Osteoblast (primary cell): Measurements from ENCODE around the gene ZSWIM6. TPM values are rescaled to one million over a fixed set of nuclear protein-coding genes. Genes with fewer than 3 reads are reported as not detected.

Source experiments
- DNase-seq: peaks from one replicate; pipeline ENCODE4 v3.0.0; 2011; ENCODE audit warnings: low spot score, mixed read lengths; ENCODE audit not compliant: insufficient read length; ENCODE audit errors: missing footprints
- H2AFZ ChIP-seq: 2 replicates; pipeline ENCODE4 v1.6.0; 2011; ENCODE audit warnings: mild to moderate bottlenecking, low read length
- H3K27ac ChIP-seq: 2 replicates; pipeline ENCODE4 v1.5.1; 2011; ENCODE audit warnings: mild to moderate bottlenecking, low read depth, low read length, moderate library complexity
- H3K27me3 ChIP-seq: 2 replicates; pipeline ENCODE4 v1.6.0; 2012; ENCODE audit warnings: mild to moderate bottlenecking, control low read depth, inconsistent platforms, low read length, moderate library complexity; ENCODE audit not compliant: insufficient read depth
- H3K36me3 ChIP-seq: 2 replicates; pipeline ENCODE4 v1.5.1; 2011; ENCODE audit warnings: mild to moderate bottlenecking, low read length, control low read depth, moderate library complexity; ENCODE audit not compliant: insufficient read depth
- H3K4me1 ChIP-seq: 2 replicates; pipeline ENCODE4 v1.5.1; 2011; ENCODE audit warnings: mild to moderate bottlenecking, low read length, control low read depth, moderate library complexity; ENCODE audit not compliant: insufficient read depth
- H3K4me2 ChIP-seq: 2 replicates; pipeline ENCODE4 v1.6.0; 2011; ENCODE audit warnings: mild to moderate bottlenecking, low read length; ENCODE audit not compliant: insufficient read depth
- H3K4me3 ChIP-seq: fragments of 200-600 bp; sonication (generic); 3 replicates; pipeline ENCODE4 v1.5.1; 2012; ENCODE audit warnings: mild to moderate bottlenecking, low read length, inconsistent platforms; ENCODE audit not compliant: insufficient read depth
- H3K79me2 ChIP-seq: 2 replicates; pipeline ENCODE4 v1.6.0; 2012; ENCODE audit warnings: mild to moderate bottlenecking, low read length, control low read depth, inconsistent platforms; ENCODE audit not compliant: insufficient read depth
- H3K9me3 ChIP-seq: 2 replicates; pipeline ENCODE4 v1.5.1; 2011; ENCODE audit warnings: low read depth, low read length, control low read depth
- H4K20me1 ChIP-seq: 2 replicates; pipeline ENCODE4 v1.6.0; 2012; ENCODE audit warnings: mild to moderate bottlenecking, low read length, control low read depth; ENCODE audit not compliant: insufficient read depth
- total RNA-seq: library from RNA; depleted of rRNA; stranded (reverse); fragments of >200 nt; gene quantifications from 2 replicates; pipeline ENCODE4 v1.2.3, GENCODE V29; 2012
- TF ChIP-seq, protein P1 (sequence below): IDR thresholded peaks from 2 replicates; pipeline ENCODE4 v1.5.1; 2011; ENCODE audit warnings: mild to moderate bottlenecking, low read depth, low read length, moderate library complexity; ENCODE audit errors: extremely low read depth

The ZSWIM6 gene
- total RNA-seq, 1 donor = 10.5 TPM

DNA sequence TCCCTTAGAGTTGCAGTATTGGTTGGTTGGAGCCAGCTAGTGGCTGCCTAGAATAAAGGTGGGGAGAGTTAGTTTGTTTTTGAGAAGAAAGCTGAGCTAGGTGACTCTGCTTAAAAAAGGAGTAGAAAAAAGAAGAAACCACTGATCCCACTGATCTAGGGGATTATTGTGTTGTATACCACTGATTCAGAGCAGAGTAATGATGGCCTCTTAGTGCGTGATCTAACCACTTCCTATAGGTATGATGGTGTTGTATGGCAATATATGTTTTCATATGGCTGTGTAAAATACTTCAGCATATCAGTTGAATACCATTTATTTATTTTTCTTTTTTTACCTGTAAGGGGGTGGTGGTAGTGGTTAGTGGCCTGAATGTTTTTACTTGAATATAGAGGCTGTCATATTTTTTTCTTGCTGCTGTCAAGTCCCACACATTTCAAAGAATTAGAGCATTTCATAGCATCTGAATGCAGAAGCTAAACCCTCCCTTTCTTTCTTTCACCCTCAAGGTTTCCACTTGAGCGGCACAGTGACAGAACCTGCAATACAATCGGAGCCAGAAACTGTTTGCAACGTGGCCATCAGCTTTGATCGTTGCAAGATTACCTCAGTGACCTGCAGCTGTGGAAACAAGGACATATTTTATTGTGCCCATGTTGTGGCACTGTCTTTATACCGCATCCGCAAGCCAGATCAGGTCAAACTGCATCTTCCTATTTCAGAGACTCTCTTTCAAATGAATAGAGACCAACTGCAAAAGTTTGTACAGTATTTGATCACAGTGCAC lies 140.3 kb downstream of the ZSWIM6 start:
- Histone ChIP-seq H3K79me2 (peaks cover 89% of the 10 kb centered on the region), H3K27me3 (no peaks in the 10 kb centered on the region), H4K20me1 (peaks cover 52% of the 10 kb centered on the region), H3K27ac (no peak overlapping the region), H3K9me3 (no peaks in the 10 kb centered on the region), H2AFZ (no peak overlapping the region), H3K4me3 (no peak overlapping the region), H3K4me1 (peaks cover 12% of the 10 kb centered on the region), H3K4me2 (no peak overlapping the region), H3K36me3 (peaks cover 8% of the 10 kb centered on the region)
- TF ChIP-seq, protein P1, sequence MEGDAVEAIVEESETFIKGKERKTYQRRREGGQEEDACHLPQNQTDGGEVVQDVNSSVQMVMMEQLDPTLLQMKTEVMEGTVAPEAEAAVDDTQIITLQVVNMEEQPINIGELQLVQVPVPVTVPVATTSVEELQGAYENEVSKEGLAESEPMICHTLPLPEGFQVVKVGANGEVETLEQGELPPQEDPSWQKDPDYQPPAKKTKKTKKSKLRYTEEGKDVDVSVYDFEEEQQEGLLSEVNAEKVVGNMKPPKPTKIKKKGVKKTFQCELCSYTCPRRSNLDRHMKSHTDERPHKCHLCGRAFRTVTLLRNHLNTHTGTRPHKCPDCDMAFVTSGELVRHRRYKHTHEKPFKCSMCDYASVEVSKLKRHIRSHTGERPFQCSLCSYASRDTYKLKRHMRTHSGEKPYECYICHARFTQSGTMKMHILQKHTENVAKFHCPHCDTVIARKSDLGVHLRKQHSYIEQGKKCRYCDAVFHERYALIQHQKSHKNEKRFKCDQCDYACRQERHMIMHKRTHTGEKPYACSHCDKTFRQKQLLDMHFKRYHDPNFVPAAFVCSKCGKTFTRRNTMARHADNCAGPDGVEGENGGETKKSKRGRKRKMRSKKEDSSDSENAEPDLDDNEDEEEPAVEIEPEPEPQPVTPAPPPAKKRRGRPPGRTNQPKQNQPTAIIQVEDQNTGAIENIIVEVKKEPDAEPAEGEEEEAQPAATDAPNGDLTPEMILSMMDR = no peak
- no peak for DNase-seq

DNA sequence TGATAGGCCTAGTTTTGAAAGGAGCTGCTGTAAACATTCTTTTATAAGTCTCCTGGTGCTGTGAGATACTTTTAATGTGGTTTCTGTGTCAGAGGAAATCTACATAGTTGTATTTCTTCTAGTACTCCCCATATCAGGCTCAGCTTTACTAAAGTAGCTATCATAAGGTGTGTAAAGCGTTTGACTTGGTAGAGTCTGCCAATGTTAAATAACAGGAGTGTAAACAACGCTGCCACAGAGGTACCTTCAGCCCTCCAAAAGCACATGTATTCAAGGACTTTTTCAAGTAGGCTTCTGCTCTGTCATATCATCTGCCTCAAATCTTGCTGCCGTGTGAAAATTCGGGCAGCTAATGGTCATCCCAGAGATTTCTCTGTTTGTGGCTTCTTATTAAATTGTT lies 142.7 kb downstream of the ZSWIM6 start:
- H3K27me3 ChIP-seq = no peaks in the 10 kb centered on the region
- H3K4me1 ChIP-seq = no peaks in the 10 kb centered on the region
- peaks cover 88% of the 10 kb centered on the region for H3K79me2 ChIP-seq
- H3K9me3 ChIP-seq = no peaks in the 10 kb centered on the region
- TF ChIP-seq, protein P1 = no peak
- H3K4me2 ChIP-seq = no peak overlapping the region
- peaks cover 10% of the 10 kb centered on the region for H3K36me3 ChIP-seq
- peaks cover 49% of the 10 kb centered on the region for H4K20me1 ChIP-seq
- no peak overlapping the region for H2AFZ ChIP-seq
- H3K27ac ChIP-seq = no peak overlapping the region
- DNase-seq = no peak
- no peak overlapping the region for H3K4me3 ChIP-seq

DNA sequence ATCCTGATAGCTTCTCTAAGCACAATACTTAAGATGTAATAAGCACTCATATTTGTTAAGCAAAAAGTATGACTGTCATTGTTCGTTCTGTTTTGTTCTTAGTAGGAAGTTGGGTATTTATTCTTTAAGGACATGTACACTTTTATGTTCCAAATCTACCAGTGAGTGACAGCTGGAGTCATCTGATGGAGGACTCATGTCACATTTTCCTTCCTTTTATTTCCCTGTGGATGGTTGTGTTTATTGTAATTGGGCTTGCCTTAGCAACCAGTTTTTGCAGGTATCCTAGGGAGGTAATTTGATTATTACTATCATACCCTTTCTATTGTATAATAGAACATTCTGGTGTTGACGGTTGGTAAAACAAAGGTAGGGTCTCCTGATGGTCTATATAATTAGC lies 145.7 kb downstream of the ZSWIM6 start:
- no peak overlapping the region for H3K4me3 ChIP-seq
- no peaks in the 10 kb centered on the region for H3K9me3 ChIP-seq
- H3K4me2 ChIP-seq = no peak overlapping the region
- peaks cover 26% of the 10 kb centered on the region for H4K20me1 ChIP-seq
- peaks cover 9% of the 10 kb centered on the region for H3K36me3 ChIP-seq
- no peaks in the 10 kb centered on the region for H3K27me3 ChIP-seq
- no peaks in the 10 kb centered on the region for H3K4me1 ChIP-seq
- TF ChIP-seq, protein P1 = no peak
- H2AFZ ChIP-seq = no peak overlapping the region
- peaks cover 85% of the 10 kb centered on the region for H3K79me2 ChIP-seq
- no peak for DNase-seq
- H3K27ac ChIP-seq = no peak overlapping the region

DNA sequence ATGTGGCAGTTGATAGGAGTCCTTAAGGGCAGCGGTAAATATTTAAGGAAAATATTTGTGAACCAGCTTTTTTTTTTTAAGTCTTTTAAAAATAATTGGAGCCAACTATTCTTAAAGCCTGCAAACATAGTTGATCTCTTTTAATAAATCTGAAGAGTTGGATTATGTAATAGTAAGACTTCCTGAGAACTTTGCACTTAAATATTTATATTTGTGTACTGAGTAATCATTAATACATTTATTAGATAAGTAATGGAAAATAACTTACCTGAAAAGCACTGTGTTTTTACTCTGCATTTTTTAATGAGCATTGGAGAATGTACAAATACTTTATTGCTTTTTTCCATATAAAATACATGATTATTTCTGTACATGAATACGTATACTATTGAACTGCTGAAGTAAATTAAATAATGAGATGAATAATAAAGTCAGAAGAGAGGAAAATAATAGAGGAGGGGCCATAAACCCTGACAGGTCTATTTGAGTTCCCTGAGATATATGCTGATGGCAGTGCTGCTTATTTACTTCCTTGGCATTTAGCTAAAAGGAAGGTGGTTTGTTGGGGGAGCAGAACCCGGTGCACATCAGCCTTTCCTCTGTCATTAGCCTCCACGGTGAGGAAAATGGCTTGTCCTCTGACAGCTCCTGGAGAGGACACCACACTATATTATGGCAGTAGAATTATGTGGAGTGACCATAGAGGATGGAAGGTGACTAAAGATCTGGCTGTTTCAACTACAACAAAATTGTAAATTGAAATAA lies 148.0 kb downstream of the ZSWIM6 start:
- H3K4me2 ChIP-seq = no peak overlapping the region
- no peaks in the 10 kb centered on the region for H3K9me3 ChIP-seq
- no peak for DNase-seq
- peaks cover 29% of the 10 kb centered on the region for H4K20me1 ChIP-seq
- H3K4me1 ChIP-seq = no peaks in the 10 kb centered on the region
- TF ChIP-seq, protein P1 = no peak
- peaks cover 9% of the 10 kb centered on the region for H3K36me3 ChIP-seq
- H2AFZ ChIP-seq = no peak overlapping the region
- no peaks in the 10 kb centered on the region for H3K27me3 ChIP-seq
- H3K27ac ChIP-seq = no peak overlapping the region
- H3K79me2 ChIP-seq = peaks cover 86% of the 10 kb centered on the region
- H3K4me3 ChIP-seq = no peak overlapping the region
